CD4-positive, alpha-beta T cell (primary cell): ENCODE data around the gene SLC50A1. TPM values are rescaled to one million over a fixed set of nuclear protein-coding genes. Genes with fewer than 3 reads are reported as not detected.

Experiments used
- ATAC-seq: fragments of 200-7000 bp; cut with Tn5 transposase; one replicate; pipeline ENCODE4 v1.10.0; 2022; ENCODE audit warnings: mild to moderate bottlenecking; ENCODE audit not compliant: poor library complexity
- CTCF ChIA-PET: fragments of 350-600 bp; sonication (Branson Sonifier 250); formaldehyde crosslinking; loops from one replicate; lab custom pipeline; 2021; ENCODE audit warnings: antibody characterized with exemption, inconsistent platforms; lab: Charles Lee
- POLR2A ChIA-PET: fragments of 350-600 bp; sonication (Branson Sonifier 250); formaldehyde crosslinking; loops from one replicate; lab custom pipeline; 2021; ENCODE audit warnings: antibody characterized with exemption, inconsistent platforms; lab: Charles Lee
- DNase-seq, 14 experiments: peaks; one replicate each; pipeline ENCODE4 v3.0.0-alpha.2; 2013 to 2020; ENCODE audit warnings: mixed read lengths in 2 of 14
- H3K27ac ChIP-seq, 2 donors: one replicate each; pipeline versions ENCODE4 v1.5.1 to v1.7.0; 2013; ENCODE audit warnings: low read length in 2 of 2, low read depth in 1 of 2, mild to moderate bottlenecking in 1 of 2
- H3K27me3 ChIP-seq, 2 experiments: 1 replicate in 1 of 2; 2 replicates in 1 of 2; pipeline versions ENCODE4 v1.6.1 to v1.7.0; 2013; ENCODE audit warnings: low read length in 2 of 2, control low read depth in 1 of 2, mild to moderate bottlenecking in 1 of 2, moderate library complexity in 1 of 2; ENCODE audit not compliant: insufficient read depth in 2 of 2, control insufficient read depth in 1 of 2
- H3K36me3 ChIP-seq: one replicate; pipeline ENCODE4 v1.6.1; 2013; ENCODE audit warnings: low read length, control low read depth; ENCODE audit not compliant: insufficient read depth
- H3K4me1 ChIP-seq: one replicate; pipeline ENCODE4 v1.6.1; 2013; ENCODE audit warnings: low read length, control low read depth; ENCODE audit not compliant: insufficient read depth
- H3K4me3 ChIP-seq: one replicate; pipeline ENCODE4 v1.5.1; 2013; ENCODE audit warnings: mild to moderate bottlenecking, low read length, moderate library complexity
- H3K9me3 ChIP-seq, 2 experiments: 1 replicate in 1 of 2; 2 replicates in 1 of 2; pipeline versions ENCODE4 v1.6.1 to v1.7.0; 2013; ENCODE audit warnings: low read length in 2 of 2, mild to moderate bottlenecking in 2 of 2, control low read depth in 1 of 2, moderate library complexity in 1 of 2; ENCODE audit not compliant: control insufficient read depth in 1 of 2, insufficient read depth in 1 of 2
- H3K27ac Mint-ChIP-seq: one replicate; pipeline ENCODE4 v1.8.0; 2020; ENCODE audit warnings: mixed read lengths
- H3K27me3 Mint-ChIP-seq: one replicate; pipeline ENCODE4 v1.8.0; 2021; ENCODE audit warnings: mixed read lengths
- H3K36me3 Mint-ChIP-seq: one replicate; pipeline ENCODE4 v1.8.0; 2021; ENCODE audit warnings: low read depth, mixed read lengths
- H3K4me1 Mint-ChIP-seq: one replicate; pipeline ENCODE4 v1.8.0; 2021; ENCODE audit warnings: low read depth, mixed read lengths
- H3K4me3 Mint-ChIP-seq: one replicate; pipeline ENCODE4 v1.8.0; 2020; ENCODE audit warnings: mild to moderate bottlenecking, mixed read lengths
- H3K9me3 Mint-ChIP-seq: one replicate; pipeline ENCODE4 v1.8.0; 2020; ENCODE audit warnings: mixed read lengths
- CTCF ChIP-seq: fragments of 200-600 bp; IDR thresholded peaks from one replicate; pipeline ENCODE4 v1.8.0; 2022; ENCODE audit warnings: antibody characterized with exemption, mild to moderate bottlenecking
- intact Hi-C, 2 experiments: fragments of 100-400 bp; cut with DNase I in 1 of 2; cut with micrococcal nuclease in 1 of 2; formaldehyde crosslinking; loops; one replicate each; pipeline versions ENCODE4 v1.15.1 to v1.9.0; 2023 to 2025; cut with DNase I, micrococcal nuclease
- total RNA-seq, 174 experiments: library from RNA in 2 of 174; stranded (reverse) in 2 of 174; gene quantifications; one replicate each; pipeline ENCODE4 v1.2.3 and lab custom pipeline; 2021 to 2026

SLC50A1 gene
- total RNA-seq, 2 experiments from 2014 or later: 10.2 to 12.5 TPM

- DNase-seq (peak in 8 of 14 experiments; percentile 7 to 81 (median 32)), ATAC-seq (no peak)
- intact Hi-C loops: loop anchor here in 1 of 2 experiments (5.0 kb wide), 1 partner anchor 72 kb away; the partner anchor contains the start of genes MTX1 and THBS3
- H3K27me3 Mint-ChIP-seq: peaks cover 5% of the 10 kb centered on the region
- Histone ChIP-seq H3K36me3 (peaks cover 7% of the 10 kb centered on the region), H3K4me1 (peaks cover 47% of the 10 kb centered on the region), H3K27me3 (no peaks in the 10 kb centered on the region), H3K27ac (peak overlapping the region; percentile 88 to 99), H3K4me3 (peak overlapping the region; percentile 97), H3K9me3 (no peaks in the 10 kb centered on the region)
- peaks cover 41% of the 10 kb centered on the region for H3K36me3 Mint-ChIP-seq
- H3K4me3 Mint-ChIP-seq: peak overlapping the region; percentile 95
- H3K9me3 Mint-ChIP-seq: no peaks in the 10 kb centered on the region
- H3K27ac Mint-ChIP-seq: peak overlapping the region; percentile 98
- ChIA-PET CTCF (interaction anchor here (0.5 to 2.0 kb wide), 7 partner anchors 33 to 873 kb away, joined by 3 to 7 read pairs (median 5); partner anchors contain the start of genes KRTCAP2 and THBS3), POLR2A (interaction anchor here (0.6 to 2.3 kb wide), 6 partner anchors 8 to 123 kb away, joined by 3 to 10 read pairs (median 4); partner anchors contain the start of gene KRTCAP2)
- TF ChIP-seq CTCF: no peak
- peaks cover 55% of the 10 kb centered on the region for H3K4me1 Mint-ChIP-seq
Measured at GRCh38 chr1:155134880-155135414, 705 bp upstream of the SLC50A1 start.

- CTCF ChIA-PET: interaction anchor here (1.2 to 1.8 kb wide), 6 partner anchors 31 to 114 kb away, joined by 3 to 8 read pairs (median 6); partner anchors contain the start of gene KRTCAP2
- no peaks in the 10 kb centered on the region for H3K27me3 ChIP-seq
- H3K4me3 ChIP-seq: peak overlapping the region; percentile 97
- H3K9me3 ChIP-seq: no peaks in the 10 kb centered on the region
- peak overlapping the region; percentile 98 for H3K27ac Mint-ChIP-seq
- DNase-seq (peak in 3 of 14 experiments; percentile 17 to 48 (median 37)), ATAC-seq (no peak)
- POLR2A ChIA-PET: interaction anchor here (2.3 kb wide), 1 partner anchor 10 kb away, joined by 10 read pairs; no protein-coding TSS in a partner anchor
- peak overlapping the region; percentile 60 to 99 for H3K27ac ChIP-seq
- peaks cover 7% of the 10 kb centered on the region for H3K36me3 ChIP-seq
- no peaks in the 10 kb centered on the region for H3K9me3 Mint-ChIP-seq
- intact Hi-C loops: loop anchor here in 1 of 2 experiments (5.0 kb wide), 1 partner anchor 71 kb away; the partner anchor contains the start of genes MTX1 and THBS3
- TF ChIP-seq CTCF: no peak
- H3K4me1 Mint-ChIP-seq: peaks cover 52% of the 10 kb centered on the region
- peaks cover 49% of the 10 kb centered on the region for H3K4me1 ChIP-seq
- peaks cover 36% of the 10 kb centered on the region for H3K36me3 Mint-ChIP-seq
- H3K4me3 Mint-ChIP-seq: peak overlapping the region; percentile 95
- no peaks in the 10 kb centered on the region for H3K27me3 Mint-ChIP-seq
Measured at GRCh38 chr1:155136748-155137147, 1.1 kb downstream of the SLC50A1 start.

GRCh38 chr1:155137154-155137949, 1.7 kb downstream of the SLC50A1 start:
- Mint-ChIP-seq H3K27me3 (no peaks in the 10 kb centered on the region), H3K9me3 (no peaks in the 10 kb centered on the region), H3K27ac (peak overlapping the region; percentile 98), H3K36me3 (peaks cover 33% of the 10 kb centered on the region), H3K4me3 (peak overlapping the region; percentile 95), H3K4me1 (peaks cover 52% of the 10 kb centered on the region)
- Histone ChIP-seq H3K27me3 (no peaks in the 10 kb centered on the region), H3K4me1 (peaks cover 49% of the 10 kb centered on the region), H3K36me3 (peaks cover 7% of the 10 kb centered on the region), H3K4me3 (peak overlapping the region; percentile 97), H3K9me3 (no peaks in the 10 kb centered on the region), H3K27ac (peak overlapping the region; percentile 60 to 99)
- TF ChIP-seq CTCF: no peak
- intact Hi-C loops: loop anchor here in 1 of 2 experiments (5.0 kb wide), 1 partner anchor 70 kb away; the partner anchor contains the start of genes MTX1 and THBS3
- no peak for ATAC-seq
- DNase-seq: no peak
- POLR2A ChIA-PET: interaction anchor here (0.6 kb wide), 1 partner anchor 27 kb away, joined by 4 read pairs; no protein-coding TSS in a partner anchor
- CTCF ChIA-PET: interaction anchor here (1.2 to 1.8 kb wide), 4 partner anchors 30 to 114 kb away, joined by 3 to 8 read pairs (median 6); partner anchors contain the start of gene KRTCAP2
